ENCODE measurements around the gene PRPH.
"Not testable (repeated sequence)": the region's sequence is repeated elsewhere in the genome, so short reads cannot be mapped to it uniquely, and the experiment has no call there.

The PRPH gene

DNA sequence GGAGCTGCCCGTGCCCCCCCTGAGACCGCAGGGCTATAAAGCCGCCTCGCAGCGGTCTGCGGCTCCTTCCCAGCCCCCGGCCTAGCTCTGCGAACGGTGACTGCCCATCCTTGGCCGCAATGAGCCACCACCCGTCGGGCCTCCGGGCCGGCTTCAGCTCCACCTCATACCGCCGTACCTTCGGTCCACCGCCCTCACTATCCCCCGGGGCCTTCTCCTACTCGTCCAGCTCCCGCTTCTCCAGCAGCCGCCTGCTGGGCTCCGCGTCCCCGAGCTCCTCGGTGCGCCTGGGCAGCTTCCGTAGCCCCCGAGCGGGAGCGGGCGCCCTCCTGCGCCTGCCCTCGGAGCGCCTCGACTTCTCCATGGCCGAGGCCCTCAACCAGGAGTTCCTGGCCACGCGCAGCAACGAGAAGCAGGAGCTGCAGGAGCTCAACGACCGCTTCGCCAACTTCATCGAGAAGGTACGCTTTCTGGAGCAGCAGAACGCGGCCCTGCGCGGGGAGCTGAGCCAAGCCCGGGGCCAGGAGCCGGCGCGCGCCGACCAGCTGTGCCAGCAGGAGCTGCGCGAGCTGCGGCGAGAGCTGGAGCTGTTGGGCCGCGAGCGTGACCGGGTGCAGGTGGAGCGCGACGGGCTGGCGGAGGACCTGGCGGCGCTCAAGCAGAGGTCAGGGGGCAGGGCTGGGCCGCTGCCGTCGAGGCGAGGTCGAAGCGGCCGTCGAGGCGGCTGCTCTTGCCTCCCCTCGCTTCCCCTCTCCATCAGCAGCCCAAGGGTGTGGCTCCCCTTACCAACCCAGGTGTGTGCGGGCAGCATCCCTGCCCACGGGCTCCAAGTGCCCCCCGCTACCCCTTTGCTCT is at the start of gene PRPH:
Gene PRPH, plus strand, starts transcription at position 66 of the 855 bp plus-strand sequence. Its CDS starts 54 bp downstream, at position 120.
- in situ Hi-C loops (cut with MboI; ENCODE audit: low sequenced_read_pairs): no loop called here

DNA sequence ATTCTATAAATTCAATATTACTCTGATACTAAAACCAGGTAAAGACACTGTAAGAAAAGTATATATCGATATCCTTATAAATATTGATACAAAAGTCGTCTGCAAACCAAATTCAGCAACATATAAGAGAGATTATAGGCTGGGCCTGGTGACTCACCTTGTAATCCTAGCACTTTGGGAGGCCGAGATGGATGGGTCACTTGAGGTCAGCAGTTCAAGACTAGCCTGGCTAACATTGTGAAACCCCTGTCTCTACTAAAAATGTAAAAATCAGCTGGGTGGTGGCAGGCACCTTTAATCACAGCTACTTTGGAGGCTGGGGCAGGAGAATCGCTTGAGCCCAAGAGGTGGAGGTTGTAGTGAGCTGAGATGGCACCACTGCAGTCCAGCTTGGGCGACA is 43.6 kb upstream of the PRPH start:
- in situ Hi-C loops (cut with MboI; ENCODE audit: low sequenced_read_pairs): no loop called here

DNA sequence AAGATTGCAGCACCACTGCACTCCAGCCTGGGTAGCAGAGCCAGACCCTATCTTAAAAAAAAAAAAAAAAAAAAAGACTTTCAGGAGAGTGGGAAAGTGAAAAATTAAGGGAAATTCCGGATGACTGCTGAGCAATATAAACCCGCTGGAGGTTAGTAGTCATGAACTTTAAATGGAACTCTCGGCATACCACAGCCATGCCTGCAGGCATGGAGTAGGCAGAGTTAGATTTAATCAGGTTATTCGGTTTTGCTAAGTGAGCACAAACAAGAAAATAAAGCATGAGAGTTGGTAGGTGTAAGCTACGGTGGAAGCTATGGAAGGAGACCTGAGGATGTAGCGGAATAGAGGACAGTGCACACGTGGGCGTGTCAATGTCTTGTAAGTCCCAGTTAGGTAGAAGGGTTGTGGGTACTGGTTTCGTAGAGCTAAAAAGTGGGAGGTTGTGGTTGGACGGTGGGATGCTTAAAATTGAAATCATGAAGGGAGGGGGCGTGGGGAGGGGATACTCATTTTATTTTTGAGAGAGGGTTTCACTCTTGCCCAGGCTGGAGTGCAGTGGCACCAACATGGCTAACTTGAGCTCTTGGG is 41.8 kb upstream of the PRPH start:
- in situ Hi-C loops (cut with MboI; ENCODE audit: low sequenced_read_pairs): no loop called here

DNA sequence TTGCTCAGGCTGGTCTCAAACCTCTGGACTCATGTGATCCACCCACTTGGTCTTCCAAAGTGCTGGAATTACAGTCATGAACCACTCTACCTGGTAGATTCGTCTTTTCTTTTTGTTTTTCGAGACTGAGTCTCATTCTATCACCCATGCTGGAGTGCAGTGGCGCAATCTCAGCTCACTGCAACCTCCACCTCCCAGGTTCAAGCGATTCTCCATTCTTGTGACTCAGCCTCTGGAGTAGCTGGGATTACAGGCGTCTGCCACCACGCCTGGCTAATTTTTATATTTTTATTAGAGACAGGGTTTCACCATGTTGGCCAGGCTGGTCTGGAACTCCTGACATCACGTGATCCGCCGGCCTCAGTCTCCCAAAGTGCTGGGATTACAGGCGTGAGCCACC is 39.5 kb upstream of the PRPH start:
- in situ Hi-C loops (cut with MboI; ENCODE audit: low sequenced_read_pairs): not testable (repeated sequence)

DNA sequence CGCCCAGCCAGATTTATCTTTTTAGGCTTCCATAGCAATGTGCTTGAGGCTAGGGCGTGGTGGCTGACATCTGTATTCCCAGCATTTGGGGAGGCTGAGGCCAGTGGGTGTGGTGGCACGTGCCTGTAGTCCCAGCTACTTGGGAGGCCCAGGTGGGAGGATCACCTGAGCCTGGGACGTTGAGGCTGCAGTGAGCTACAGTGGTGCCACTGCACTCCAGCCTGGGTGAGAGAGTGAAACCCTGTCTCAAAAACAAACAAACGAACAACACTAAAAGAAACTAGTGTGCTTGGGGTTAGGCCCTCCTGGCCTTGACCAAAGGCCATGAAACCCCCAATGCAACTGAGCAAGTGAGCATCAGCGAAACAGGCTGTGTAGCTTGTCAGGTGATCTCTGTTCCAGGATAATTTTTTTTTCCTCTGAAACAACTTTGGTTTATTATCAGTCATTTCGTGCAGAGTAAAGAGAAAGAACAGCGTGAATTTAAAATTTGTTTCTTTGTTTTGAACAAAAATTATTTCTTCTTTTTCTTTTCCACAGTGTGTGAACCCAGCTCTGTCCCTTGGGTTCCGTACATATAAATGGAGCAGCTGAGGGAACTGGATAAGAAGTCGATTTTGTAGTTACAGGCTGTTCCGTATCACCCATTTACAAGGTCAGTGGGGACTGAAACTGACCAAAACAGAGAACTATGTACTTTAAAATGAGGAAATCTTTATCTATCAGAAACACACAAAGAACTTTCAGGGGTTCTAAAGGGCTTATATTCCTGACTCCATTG is 38.9 kb upstream of the PRPH start:
- in situ Hi-C loops (cut with MboI; ENCODE audit: low sequenced_read_pairs): no loop called here

DNA sequence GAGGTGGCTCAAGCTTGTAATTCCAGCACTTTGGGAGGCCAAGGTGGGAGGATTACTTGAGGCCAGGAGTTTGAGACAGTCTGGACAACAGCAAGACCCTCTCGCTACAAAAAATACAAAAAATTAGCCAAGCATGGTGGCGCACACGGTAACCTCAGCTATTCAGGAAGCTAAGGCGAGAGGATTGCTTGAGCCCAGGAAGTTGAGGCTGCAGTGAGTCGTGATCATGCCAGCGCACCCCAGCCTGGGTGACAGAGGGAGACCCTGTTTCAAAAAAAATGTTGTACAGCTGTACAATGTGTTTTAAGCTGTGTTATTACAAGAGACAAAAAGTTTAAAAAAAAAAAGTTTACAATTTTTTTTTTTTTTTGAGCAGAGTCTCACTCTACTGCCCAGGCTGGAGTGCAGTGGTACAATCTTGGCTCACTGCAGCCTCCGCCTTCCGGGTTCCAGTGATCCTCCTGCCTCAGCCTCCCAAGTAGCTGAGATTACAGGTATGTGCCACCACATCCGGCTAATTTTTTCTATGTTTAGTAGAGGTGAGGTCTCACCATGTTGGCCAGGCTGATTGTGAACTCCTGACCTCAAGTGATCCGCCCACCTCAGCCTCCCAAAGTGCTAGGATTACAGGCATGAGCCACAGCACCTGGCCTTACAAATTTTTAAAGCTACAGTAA is 37.3 kb upstream of the PRPH start:
- in situ Hi-C loops (cut with MboI; ENCODE audit: low sequenced_read_pairs): not testable (repeated sequence)

DNA sequence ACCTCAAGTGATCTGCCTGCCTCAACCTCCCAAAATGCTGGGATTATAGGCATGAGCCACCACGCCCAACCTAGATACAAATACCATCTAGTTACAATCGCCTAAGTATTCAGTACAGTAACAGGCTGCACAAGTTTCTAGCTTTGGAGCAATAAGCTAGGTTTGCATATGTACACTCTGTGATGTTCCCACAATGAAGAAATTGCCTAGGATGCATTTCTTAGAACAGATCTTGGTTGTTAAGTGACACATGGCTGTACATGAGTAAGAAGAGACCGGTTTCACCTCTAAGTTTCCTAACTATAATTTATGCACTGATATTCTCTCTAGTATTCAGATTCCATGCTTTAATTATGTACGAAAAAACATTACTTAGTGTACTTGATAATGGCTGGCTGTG is 35.5 kb upstream of the PRPH start:
- in situ Hi-C loops (cut with MboI; ENCODE audit: low sequenced_read_pairs): no loop called here

DNA sequence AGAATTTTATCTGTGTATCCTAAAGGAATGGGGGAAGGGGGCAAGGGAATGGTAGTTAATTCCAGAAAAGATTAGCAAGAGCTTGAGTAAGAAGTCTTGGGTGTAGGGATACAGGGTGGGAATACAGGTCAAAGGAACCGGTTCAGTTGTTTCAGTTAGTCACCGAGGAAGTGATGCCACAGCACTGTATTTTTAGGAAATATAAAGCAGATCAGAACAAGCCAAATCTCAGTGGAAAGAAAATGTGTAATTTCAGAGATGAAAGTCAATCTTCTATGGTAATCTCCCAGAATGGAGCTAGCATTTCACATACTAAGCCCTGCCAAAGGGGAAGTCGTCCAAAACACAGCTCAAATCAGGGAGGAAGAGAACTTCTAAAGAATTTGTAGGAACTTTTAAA is 34.8 kb upstream of the PRPH start:
- in situ Hi-C loops (cut with MboI; ENCODE audit: low sequenced_read_pairs): no loop called here

DNA sequence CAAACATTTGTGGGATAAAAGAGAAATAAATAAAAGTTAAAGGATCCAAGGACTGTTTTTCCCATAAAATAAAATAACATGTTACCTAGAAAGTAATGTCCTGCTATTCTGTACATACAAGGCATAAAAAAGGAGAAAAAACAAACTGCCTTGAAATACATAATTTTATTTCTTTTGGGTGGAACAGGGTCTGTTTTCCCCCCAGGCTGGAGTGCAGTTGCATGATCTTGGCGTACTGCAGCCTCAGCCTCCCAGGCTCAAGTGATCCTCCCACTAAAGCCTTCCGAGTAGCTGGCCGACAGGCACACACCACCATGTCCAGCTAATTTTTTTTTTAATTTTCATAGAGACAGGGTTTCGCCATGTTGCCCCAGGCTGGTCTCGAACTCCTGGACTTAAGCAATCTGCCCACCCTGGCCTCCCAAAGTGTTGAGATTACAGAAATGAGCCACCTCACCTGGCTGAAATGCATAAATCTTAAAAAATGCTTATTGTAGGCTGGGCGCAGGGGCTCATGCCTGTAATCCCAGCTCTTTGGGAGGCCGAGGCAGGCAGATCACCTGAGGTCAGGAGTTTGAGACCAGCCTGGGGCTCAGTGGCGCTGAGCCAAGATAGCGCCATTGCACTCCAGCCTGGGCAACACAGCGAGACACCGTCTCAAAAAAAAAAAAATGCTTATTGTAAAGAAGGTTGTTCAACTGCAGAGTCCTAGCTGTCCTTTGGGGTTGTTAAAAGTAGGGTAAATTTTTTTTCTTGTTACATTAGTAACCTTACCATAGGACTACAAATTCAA is 34.2 kb upstream of the PRPH start:
- in situ Hi-C loops (cut with MboI; ENCODE audit: low sequenced_read_pairs): no loop called here

DNA sequence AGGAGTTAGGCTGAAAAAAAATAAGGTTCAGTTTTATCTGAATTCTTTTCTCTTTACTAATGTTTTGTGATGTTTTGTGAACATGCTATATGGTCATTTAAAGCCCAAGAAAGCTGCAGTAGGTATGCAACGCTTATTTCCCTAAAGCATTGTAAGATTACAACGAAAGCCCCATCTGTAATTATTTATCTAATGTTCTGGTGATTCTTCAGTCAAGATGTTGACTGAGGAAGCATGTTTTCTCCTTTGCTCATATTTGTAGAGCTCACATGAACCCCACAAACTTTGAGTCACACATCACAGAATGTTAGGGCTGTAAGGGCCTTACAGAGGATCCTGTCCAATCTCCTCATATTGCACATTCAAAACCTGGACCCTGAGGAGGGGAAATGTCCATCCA is 33.2 kb upstream of the PRPH start:
- in situ Hi-C loops (cut with MboI; ENCODE audit: low sequenced_read_pairs): no loop called here

DNA sequence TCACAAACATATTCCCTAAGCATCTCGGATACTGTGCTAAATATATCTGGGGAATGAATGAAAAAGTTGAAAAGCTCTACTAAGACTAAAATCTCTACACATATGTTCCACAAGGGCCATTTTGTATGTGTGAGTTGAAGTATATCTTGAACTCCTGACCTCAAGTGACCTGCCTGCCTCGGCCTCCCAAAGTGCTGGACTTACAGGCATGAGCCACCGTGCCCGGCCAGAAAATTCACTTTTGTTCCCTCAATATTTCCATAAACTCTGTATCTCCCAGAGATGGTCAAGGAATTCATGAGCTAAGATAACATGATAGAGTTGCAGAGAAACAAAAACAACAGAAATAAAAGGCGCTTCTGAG is 31.6 kb upstream of the PRPH start:
- in situ Hi-C loops (cut with MboI; ENCODE audit: low sequenced_read_pairs): no loop called here

DNA sequence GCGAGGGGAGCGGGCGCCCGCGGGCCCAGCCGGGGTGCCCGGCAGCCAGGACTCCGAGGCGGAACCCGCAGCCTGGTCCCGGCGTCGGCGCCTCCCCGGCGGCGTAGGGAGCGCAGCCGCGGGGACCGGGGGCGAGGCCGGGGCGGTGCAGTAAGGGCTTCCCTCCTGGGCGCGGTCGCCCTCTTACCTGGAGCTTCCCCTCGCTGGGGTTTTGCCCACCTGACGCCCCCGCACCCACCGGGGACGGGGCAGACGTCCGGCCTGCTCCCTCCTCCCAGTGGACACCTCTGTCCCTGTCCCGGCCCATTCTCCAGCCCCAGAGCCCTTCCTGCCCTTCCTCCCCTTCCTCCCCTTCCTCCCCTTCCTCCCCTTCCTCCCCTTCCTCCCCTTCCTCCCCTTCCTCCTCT is 30.5 kb upstream of the PRPH start:
- in situ Hi-C loops (cut with MboI; ENCODE audit: low sequenced_read_pairs): no loop called here

DNA sequence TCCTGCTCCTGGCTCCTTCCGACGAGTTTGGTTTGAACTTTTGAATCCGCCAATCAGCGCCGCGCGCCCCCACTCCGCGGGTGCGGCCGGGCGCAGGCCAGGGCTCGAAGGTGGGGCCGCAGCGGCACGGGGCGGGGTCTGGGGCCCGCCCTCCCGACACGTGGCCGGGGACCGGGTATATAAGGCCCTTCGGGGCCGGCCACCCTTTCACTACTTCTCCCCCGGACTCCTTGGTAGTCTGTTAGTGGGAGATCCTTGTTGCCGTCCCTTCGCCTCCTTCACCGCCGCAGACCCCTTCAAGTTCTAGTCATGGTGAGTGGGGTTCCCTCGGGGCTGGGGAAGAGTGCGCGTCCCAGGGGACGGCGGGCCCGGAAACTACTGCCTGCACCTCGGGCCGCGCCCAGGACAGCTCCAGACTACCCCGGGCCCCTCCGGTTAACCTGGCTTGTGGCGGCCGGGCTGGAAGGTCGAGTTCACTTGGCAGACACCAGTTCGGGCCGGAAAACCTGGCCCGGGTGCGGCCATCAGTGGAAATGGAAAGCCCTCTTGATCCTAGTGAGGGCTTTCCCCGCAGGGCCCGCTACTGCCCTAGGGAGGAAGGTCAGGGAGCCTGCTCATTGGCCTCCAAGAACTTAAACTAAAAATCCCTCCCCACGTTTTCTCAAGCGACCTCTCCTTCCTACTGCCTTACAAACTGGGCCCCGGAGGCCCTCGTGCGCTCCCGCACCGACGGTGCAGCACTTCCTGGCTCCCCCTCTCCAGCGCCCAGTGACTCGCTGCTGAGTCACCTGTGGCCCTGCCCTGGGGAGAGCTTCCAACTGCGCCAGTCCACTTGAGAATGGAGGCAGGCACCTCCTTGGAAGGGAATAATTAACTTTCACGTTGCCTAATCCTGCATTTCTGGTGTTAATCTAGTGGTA is 29.8 kb upstream of the PRPH start, which contains the start of gene TUBA1C:
Gene TUBA1C, plus strand, starts transcription at position 210 of the 920 bp plus-strand sequence. Its CDS starts 100 bp downstream, at position 310.
- in situ Hi-C loops (cut with MboI; ENCODE audit: low sequenced_read_pairs): no loop called here

DNA sequence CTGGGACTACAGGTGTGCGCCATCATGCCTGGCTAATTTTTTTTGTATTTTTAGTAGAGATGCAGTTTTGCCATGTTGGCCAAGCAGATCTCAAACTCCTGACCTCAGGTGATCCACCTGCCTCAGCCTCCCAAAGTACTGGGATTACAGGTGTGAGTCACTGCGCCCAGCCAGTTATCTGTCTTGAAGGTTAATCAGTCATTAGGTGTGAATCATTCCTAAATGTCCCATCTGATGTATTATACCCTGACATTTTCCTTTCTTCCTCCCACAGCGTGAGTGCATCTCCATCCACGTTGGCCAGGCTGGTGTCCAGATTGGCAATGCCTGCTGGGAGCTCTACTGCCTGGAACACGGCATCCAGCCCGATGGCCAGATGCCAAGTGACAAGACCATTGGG is 25.8 kb upstream of the PRPH start:
- in situ Hi-C loops (cut with MboI; ENCODE audit: low sequenced_read_pairs): not testable (repeated sequence)

DNA sequence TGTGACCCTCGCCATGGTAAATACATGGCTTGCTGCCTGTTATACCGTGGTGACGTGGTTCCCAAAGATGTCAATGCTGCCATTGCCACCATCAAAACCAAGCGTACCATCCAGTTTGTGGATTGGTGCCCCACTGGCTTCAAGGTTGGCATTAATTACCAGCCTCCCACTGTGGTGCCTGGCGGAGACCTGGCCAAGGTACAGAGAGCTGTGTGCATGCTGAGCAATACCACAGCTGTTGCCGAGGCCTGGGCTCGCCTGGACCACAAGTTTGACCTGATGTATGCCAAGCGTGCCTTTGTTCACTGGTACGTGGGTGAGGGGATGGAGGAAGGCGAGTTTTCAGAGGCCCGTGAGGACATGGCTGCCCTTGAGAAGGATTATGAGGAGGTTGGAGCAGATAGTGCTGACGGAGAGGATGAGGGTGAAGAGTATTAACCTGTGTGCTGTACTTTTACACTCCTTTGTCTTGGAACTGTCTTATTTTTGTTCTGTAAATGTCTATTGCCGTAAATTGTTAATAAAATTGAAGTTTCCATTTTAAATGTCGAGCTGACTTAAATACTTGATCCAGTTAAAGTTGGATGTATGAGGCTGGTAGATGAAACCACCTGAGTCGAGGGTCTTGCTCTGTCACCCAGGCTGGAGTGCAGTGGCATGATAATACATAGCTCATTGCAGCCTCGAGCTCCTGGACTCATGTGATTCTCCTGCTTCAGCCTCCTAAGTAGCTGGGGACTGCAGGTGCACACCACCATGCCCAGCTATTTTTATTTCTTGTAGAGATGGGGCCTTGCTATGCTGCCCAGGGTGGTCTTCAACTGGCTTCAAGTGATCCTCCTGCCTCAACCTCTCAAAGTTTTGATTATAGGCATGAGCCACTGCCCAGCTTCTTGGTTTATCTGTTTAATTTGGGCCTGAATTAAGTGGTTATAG is 21.9 kb upstream of the PRPH start:
- in situ Hi-C loops (cut with MboI; ENCODE audit: low sequenced_read_pairs): no loop called here

DNA sequence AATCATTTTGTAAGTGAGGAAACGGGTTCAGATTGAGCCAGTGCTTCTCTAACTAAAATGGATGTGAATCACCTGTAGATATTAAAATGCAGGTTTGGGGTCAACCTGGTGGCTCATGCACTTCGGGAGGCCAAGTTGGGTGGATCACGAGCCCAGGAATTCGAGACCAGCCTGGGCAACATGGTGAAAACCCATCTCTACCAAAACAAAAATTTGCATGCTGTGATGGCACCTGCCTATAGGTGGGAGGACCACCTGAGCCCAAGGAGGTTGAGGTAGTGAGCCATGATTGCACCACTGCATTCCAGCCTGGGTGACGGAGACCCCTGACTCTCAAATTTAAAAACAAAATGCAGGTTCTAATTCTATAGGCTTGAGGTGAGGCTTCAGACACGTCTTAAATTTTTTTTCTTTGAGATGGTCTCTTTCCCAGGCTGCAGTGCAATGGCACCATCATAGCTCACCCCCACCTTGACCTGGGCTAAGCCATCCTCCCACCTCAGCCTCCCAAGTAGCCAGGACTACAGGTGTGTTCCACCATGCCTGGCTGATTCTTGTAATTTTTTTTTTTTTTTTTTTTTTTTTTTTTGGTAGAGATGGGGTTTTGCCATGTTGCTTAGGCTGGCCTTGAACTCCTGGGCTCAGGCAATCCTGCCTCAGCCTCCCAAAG is 21.1 kb upstream of the PRPH start:
- in situ Hi-C loops (cut with MboI; ENCODE audit: low sequenced_read_pairs): no loop called here

DNA sequence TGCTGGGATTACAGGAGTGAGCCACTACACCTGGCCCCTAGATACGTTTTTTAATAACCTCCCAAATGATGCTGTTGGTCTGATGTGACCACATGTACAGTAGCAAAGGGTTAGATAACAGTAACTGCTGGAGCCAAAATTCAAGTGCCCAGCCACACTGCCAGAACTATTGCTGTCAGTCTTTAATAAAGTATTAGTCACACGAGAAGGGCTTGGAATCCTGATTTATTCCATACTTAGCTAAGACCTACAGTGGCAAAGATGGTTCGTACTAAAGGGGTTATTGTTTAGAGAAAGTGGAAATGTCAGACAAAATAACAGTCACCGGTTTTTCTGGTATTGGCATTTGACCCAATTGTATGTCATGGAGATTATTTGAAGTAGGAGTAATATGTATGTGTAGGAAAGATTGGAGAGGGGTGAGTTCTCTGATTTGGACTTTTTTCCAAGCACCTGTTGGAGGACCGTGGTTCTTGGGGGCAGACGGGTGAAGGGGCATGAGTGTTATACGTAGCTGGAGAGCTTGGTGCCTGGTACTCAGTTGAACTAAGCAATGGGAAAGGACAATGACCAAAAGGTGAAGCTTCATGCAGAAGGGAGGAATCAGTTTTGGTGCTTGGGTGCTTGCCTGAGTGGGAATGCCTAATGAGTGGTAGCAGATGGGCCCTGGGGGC is 20.4 kb upstream of the PRPH start:
- in situ Hi-C loops (cut with MboI; ENCODE audit: low sequenced_read_pairs): no loop called here
